Ovary (tissue), 3 donors: ENCODE results near the gene EPHB1.

Experiments
- CTCF ChIP-seq, 3 donors: fragments of 450-650 bp in 2 of 3; fragments of 200-600 bp in 1 of 3; IDR thresholded peaks; one replicate each; pipeline versions ENCODE4 v1.5.1 to v1.8.0; 2016 to 2022; ENCODE audit warnings: antibody characterized with exemption in 3 of 3, mild to moderate bottlenecking in 1 of 3
- EP300 ChIP-seq: sonication (generic); formaldehyde crosslinking; IDR thresholded peaks from one replicate; pipeline ENCODE4 v1.6.1; 2017; ENCODE audit warnings: antibody characterized with exemption
- POLR2A ChIP-seq: fragments of 450-650 bp; IDR thresholded peaks from one replicate; pipeline ENCODE4 v1.6.1; 2017; ENCODE audit warnings: antibody characterized with exemption, mild to moderate bottlenecking, moderate library complexity
- donor health status: DM: no; HTN: no; CAD: no.

GRCh38 chr3:134809427-134810051 lies 14.5 kb downstream of the EPHB1 start:
- no peak for TF ChIP-seq CTCF (IDR thresholded peaks at IDR 0.05)
- no peak for TF ChIP-seq EP300
- no peak for TF ChIP-seq POLR2A
